C4-2B (cell line): Measurements from ENCODE around the gene GAS6.

Experiments used
- H3K27ac ChIP-seq: fragments of 450-650 bp; 2 replicates; pipeline ENCODE4 v1.5.1; 2017
- ZFX ChIP-seq: fragments of 450-650 bp; IDR thresholded peaks from 2 replicates; pipeline ENCODE4 v1.6.1; 2017
- TF ChIP-seq, protein P1 (sequence below): fragments of 450-650 bp; conservative IDR thresholded peaks from 2 replicates; pipeline ENCODE4 v1.5.1; 2017; ENCODE audit warnings: mild to moderate bottlenecking

GAS6 gene

GRCh38 chr13:113842336-113843062 is 21.4 kb downstream of the GAS6 start:
- TF ChIP-seq ZFX: no peak
- TF ChIP-seq, protein P1, sequence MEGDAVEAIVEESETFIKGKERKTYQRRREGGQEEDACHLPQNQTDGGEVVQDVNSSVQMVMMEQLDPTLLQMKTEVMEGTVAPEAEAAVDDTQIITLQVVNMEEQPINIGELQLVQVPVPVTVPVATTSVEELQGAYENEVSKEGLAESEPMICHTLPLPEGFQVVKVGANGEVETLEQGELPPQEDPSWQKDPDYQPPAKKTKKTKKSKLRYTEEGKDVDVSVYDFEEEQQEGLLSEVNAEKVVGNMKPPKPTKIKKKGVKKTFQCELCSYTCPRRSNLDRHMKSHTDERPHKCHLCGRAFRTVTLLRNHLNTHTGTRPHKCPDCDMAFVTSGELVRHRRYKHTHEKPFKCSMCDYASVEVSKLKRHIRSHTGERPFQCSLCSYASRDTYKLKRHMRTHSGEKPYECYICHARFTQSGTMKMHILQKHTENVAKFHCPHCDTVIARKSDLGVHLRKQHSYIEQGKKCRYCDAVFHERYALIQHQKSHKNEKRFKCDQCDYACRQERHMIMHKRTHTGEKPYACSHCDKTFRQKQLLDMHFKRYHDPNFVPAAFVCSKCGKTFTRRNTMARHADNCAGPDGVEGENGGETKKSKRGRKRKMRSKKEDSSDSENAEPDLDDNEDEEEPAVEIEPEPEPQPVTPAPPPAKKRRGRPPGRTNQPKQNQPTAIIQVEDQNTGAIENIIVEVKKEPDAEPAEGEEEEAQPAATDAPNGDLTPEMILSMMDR: no peak
- H3K27ac ChIP-seq: no peak overlapping the region

- TF ChIP-seq, protein P1: no peak
- no peak for TF ChIP-seq ZFX
- H3K27ac ChIP-seq: no peak overlapping the region
Observed at GRCh38 chr13:113841353-113841650, 22.6 kb downstream of the GAS6 start.

DNA sequence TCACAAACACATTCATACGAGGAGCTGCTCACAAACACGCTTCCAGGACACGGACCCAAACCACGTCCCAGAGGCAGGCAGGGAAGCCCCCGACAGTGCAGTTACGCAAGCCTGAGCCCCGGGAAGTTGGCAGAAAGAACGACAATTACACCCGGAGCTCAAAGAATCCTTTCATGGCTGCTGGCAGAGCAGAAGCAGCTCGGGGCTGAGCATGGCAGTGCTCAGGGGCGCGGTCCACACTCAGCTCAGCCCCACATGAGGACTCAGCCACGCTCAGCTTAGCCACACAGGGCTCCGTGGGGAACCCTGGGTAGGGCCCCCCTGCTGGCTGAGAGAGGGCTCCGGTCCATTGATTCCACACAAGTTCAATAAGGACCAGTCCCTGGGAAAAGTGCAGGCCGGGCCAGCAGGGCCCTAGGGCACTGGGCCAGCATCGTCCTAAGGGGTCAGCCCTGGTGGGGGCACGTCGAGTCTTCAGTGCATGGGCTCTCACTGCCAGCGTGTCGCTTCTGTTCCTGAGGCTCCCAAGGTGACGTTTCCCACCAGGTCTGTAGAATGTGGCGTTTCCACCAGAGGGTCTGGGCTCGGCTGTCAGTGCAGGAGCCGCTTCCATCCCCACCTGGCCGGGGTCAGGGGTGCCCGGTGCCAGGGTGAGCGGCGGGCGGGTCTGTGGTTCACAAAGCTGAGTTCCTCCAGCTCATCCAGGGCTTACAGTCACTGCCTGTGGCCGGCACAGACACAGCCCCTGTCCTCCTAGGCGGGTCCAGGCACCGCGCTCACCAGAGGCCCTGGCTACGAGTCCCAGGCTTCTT is 23.1 kb downstream of the GAS6 start:
- peak overlapping the region; percentile 84; the same call in 1 of the 2 replicates for H3K27ac ChIP-seq
- TF ChIP-seq, protein P1: no peak
- no peak for TF ChIP-seq ZFX

- TF ChIP-seq, protein P1: no peak
- no peak for TF ChIP-seq ZFX
- H3K27ac ChIP-seq: peak overlapping the region; percentile 84
Observed at GRCh38 chr13:113839536-113840204, 24.2 kb downstream of the GAS6 start.

DNA sequence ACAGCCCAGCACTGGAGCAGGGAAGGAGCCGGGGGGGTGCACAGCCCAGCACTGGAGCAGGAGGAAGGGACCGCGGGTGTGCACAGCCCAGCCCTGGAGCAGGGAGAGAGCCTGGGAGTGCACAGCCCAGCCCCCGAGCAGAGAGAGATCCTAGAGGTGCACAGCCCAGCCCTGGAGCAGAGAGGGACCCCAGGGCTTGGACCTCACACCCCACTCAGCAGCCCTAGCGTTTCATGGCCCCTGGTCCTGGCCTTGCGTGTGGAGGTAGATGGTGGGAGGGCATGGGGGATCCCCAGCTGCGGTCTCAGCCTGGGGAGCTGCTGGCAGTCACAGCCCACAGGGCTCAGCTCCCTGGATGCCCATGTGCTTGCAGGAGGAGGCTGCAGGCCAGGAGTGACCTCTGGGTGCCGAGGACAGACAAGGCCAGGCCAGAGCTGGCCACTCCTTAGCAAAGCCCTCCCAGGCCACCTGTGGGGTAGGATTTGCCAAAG is 25.1 kb downstream of the GAS6 start:
- TF ChIP-seq ZFX: no peak
- TF ChIP-seq, protein P1: no peak
- peak overlapping the region; percentile 84 for H3K27ac ChIP-seq

- H3K27ac ChIP-seq: peak overlapping the region; percentile 84
- TF ChIP-seq, protein P1: no peak
- TF ChIP-seq ZFX: no peak
Observed at GRCh38 chr13:113837560-113838355, 26.1 kb downstream of the GAS6 start.
